HepG2 (cell line): Measurements from ENCODE around the gene FAM83G. TPM values are rescaled to one million over a fixed set of nuclear protein-coding genes. Genes with fewer than 3 reads are reported as not detected.

ENCODE experiments used
- ATAC-seq: fragments of 200-7000 bp; cut with Tn5 transposase; 3 replicates; pipeline ENCODE4 v1.9.1; 2020; ENCODE audit warnings: mild to moderate bottlenecking, moderate library complexity
- BruUV-seq: library from RNA; stranded (reverse); fragments of 400-500 nt; replicated peaks from 2 replicates; lab custom pipeline; 2021; lab: Mats Ljungman, UMichigan
- CTCF ChIA-PET: fragments of 300-600 bp; formaldehyde crosslinking; extraction: SDS; loops from one replicate; lab custom pipeline; 2021; ENCODE audit warnings: low total read pairs, inconsistent platforms, low intra/inter-chr PET ratio; lab: Yijun Ruan, JAX
- POLR2A ChIA-PET: fragments of 350-600 bp; sonication (Branson Sonifier 250); formaldehyde crosslinking; loops from one replicate; lab custom pipeline; 2020; ENCODE audit warnings: antibody characterized with exemption, inconsistent platforms; lab: Yijun Ruan, JAX
- DNase-seq: peaks from one replicate; pipeline ENCODE4 v3.0.0-alpha.2; 2015; ENCODE audit warnings: low spot score
- FAIRE-seq: peaks from 3 replicates; lab custom pipeline; 2011; peaks lifted over from hg19 to GRCh38; lab: Jason Lieb, UNC
- H2AFZ ChIP-seq: one replicate; pipeline ENCODE4 v1.6.1; 2011; ENCODE audit warnings: low read length, inconsistent platforms
- H3K27ac ChIP-seq: fragments of 300-600 bp; 3 replicates; pipeline ENCODE4 v1.8.0; 2011; ENCODE audit warnings: mixed run types, mild to moderate bottlenecking, mixed read lengths, low read length, inconsistent platforms; ENCODE audit not compliant: insufficient read depth; ENCODE audit errors: extremely low read length
- H3K27me3 ChIP-seq, 2 experiments: fragments of 200-600 bp in 1 of 2; 2 replicates in 1 of 2; 3 replicates in 1 of 2; pipeline versions ENCODE4 v1.6.0 to v1.8.0; 2011; ENCODE audit warnings: low read length in 2 of 2, mild to moderate bottlenecking in 2 of 2, moderate library complexity in 2 of 2, inconsistent platforms in 1 of 2; ENCODE audit not compliant: insufficient read depth in 2 of 2, control insufficient read depth in 1 of 2
- H3K36me3 ChIP-seq, 2 experiments: fragments of 200-600 bp in 1 of 2; replicated peaks in 1 of 2; 2 replicates in 1 of 2; 3 replicates in 1 of 2; pipeline versions ENCODE4 v1.5.1 to v1.8.0; 2011; ENCODE audit warnings: low read length in 2 of 2, inconsistent platforms in 1 of 2; ENCODE audit not compliant: insufficient read depth in 2 of 2, control insufficient read depth in 1 of 2
- H3K4me1 ChIP-seq: 2 replicates; pipeline ENCODE4 v1.5.1; 2012; ENCODE audit warnings: low read length, inconsistent platforms; ENCODE audit not compliant: insufficient read depth
- H3K4me2 ChIP-seq: 2 replicates; pipeline ENCODE4 v1.6.0; 2011; ENCODE audit warnings: low read depth, low read length, inconsistent platforms
- H3K4me3 ChIP-seq, 3 experiments: fragments of 200-600 bp in 1 of 3; sonication (generic), shearing (Covaris generic) in 1 of 3; replicated peaks in 1 of 3; 2 replicates each; pipeline ENCODE4 v1.5.1; 2011 to 2016; ENCODE audit warnings: low read length in 3 of 3, inconsistent platforms in 2 of 3, low read depth in 2 of 3, mild to moderate bottlenecking in 2 of 3, control low read depth in 1 of 3, mixed read lengths in 1 of 3; ENCODE audit not compliant: insufficient read depth in 1 of 3
- H3K79me2 ChIP-seq: one replicate; pipeline ENCODE4 v1.6.1; 2011; ENCODE audit warnings: low read length, inconsistent platforms; ENCODE audit not compliant: insufficient read depth
- H3K9ac ChIP-seq: 2 replicates; pipeline ENCODE4 v1.6.0; 2011; ENCODE audit warnings: mild to moderate bottlenecking, low read depth, low read length, inconsistent platforms; ENCODE audit not compliant: insufficient read depth
- H3K9me3 ChIP-seq: 2 replicates; pipeline ENCODE4 v1.5.1; 2012; ENCODE audit warnings: mild to moderate bottlenecking, low read length
- H4K20me1 ChIP-seq: 2 replicates; pipeline ENCODE4 v1.6.0; 2011; ENCODE audit warnings: inconsistent platforms, mild to moderate bottlenecking, low read length, moderate library complexity; ENCODE audit not compliant: insufficient read depth
- LRRFIP1 ChIP-seq: sonication (generic); formaldehyde crosslinking; conservative IDR thresholded peaks from 2 replicates; pipeline ENCODE4 v1.4.0; 2020; ENCODE audit warnings: missing genetic modification reagents
- SMARCE1 ChIP-seq: fragments of 450-650 bp; IDR thresholded peaks from 2 replicates; pipeline ENCODE4 v1.6.1; 2017; ENCODE audit warnings: borderline replicate concordance
- ZFX ChIP-seq: sonication (generic); formaldehyde crosslinking; IDR thresholded peaks from 2 replicates; pipeline ENCODE4 v1.4.0; 2020; ENCODE audit warnings: mild to moderate bottlenecking, low read depth, missing genetic modification reagents, moderate library complexity
- WGBS: methylation state at CpG from one replicate; pipeline ENCODE4 v1.1.6; 2017; ENCODE audit warnings: low lambda C conversion rate; 5-methylcytosine and 5-hydroxymethylcytosine counted together
- in situ Hi-C: cut with HindIII; loops from 2 replicates; pipeline ENCODE4 v1.10.0; 2017; ENCODE audit warnings: low pct_unique_long_range_greater_than_20kb; ENCODE audit not compliant: extremely low pct_ligation_motif_present
- intact Hi-C: fragments of 100-400 bp; cut with micrococcal nuclease; formaldehyde crosslinking; loops from one replicate; pipeline ENCODE4 v1.10.0; 2022; ENCODE audit not compliant: unreplicated experiment
- polyA plus RNA-seq, 8 experiments: library from polyadenylated mRNA; depleted of rRNA in 3 of 8; stranded (reverse) in 7 of 8; unstranded in 1 of 8; fragments of >200 nt; fragmentation: Illumina TruSeq in 4 of 8; extraction: Trizol in 4 of 8; gene quantifications; 2 replicates each; pipeline versions ENCODE4 v1.2.1 to v1.2.3, GENCODE V29; 2011 to 2016; ENCODE audit warnings: low read depth in 4 of 8, missing spikeins in 1 of 8, mixed read lengths in 1 of 8; ENCODE audit not compliant: insufficient read depth in 1 of 8
- total RNA-seq, 5 experiments: library from RNA; depleted of rRNA; stranded (reverse); fragments of >200 nt; fragmentation: Illumina TruSeq; extraction: Trizol; gene quantifications; 2 replicates each; pipeline ENCODE4 v1.2.3, GENCODE V29; 2016; ENCODE audit warnings: low read depth in 1 of 5

The FAM83G gene
- total and polyA plus RNA-seq, 2 of the 13 experiments (the other 11 are each of a cell fraction or from before 2014, with no cell fraction given), result 13.7 to 18.6 TPM

- 98% methylated on average over 16 of the region's 21 CpGs for WGBS
- no peak overlapping the region for H3K9ac ChIP-seq
- no TSS peak for BruUV-seq
Measured at GRCh38 chr17:18984273-18985114, 20.1 kb downstream of the FAM83G start.

More at GRCh38 chr17:18984273-18985114, 20.1 kb downstream of the FAM83G start:
- DNase-seq (no peak), FAIRE-seq (no peak), ATAC-seq (no peak)
- H3K4me1 ChIP-seq, result peaks cover 63% of the 10 kb centered on the region
- no peaks in the 10 kb centered on the region for H3K9me3 ChIP-seq
- ChIA-PET POLR2A (interaction anchor here (0.7 to 1.5 kb wide), 2 partner anchors 13 to 20 kb away, joined by 3 to 7 read pairs; partner anchors contain the start of gene FAM83G), CTCF (no interaction called here)
- no peak overlapping the region for H3K4me2 ChIP-seq
- H3K36me3 ChIP-seq, result peaks cover 21 to 54% of the 10 kb centered on the region in 2 experiments
- no peaks in the 10 kb centered on the region for H3K27me3 ChIP-seq
- H3K4me3 ChIP-seq, result no peak overlapping the region
- H3K27ac ChIP-seq, result no peak overlapping the region
- in situ Hi-C loops, result no loop called here
- H3K79me2 ChIP-seq, result no peaks in the 10 kb centered on the region
- TF ChIP-seq SMARCE1, result no peak
- no peak for TF ChIP-seq LRRFIP1
- TF ChIP-seq ZFX (CRISPR knock-in tag), result no peak
- no peak overlapping the region for H2AFZ ChIP-seq
- intact Hi-C loops, result no loop called here
- H4K20me1 ChIP-seq, result no peaks in the 10 kb centered on the region
